Stimulated activated CD4-positive, alpha-beta T cell treated with anti-CD3 and anti-CD28 coated beads, TNF-alpha, amount 100 ng/mL, for 1 hour (primary cell): ENCODE data around the gene BAIAP2.
"Not testable (repeated sequence)": the region's sequence is repeated elsewhere in the genome, so short reads cannot be mapped to it uniquely, and the experiment has no call there.

Experiments
- DNase-seq, 3 donors: peaks; one replicate each; pipeline ENCODE4 v3.0.0-alpha.2; 2020; ENCODE audit warnings: low read depth in 3 of 3, low spot score in 1 of 3

BAIAP2 gene

GRCh38 chr17:81000631-81001357, 34.2 kb upstream of the BAIAP2 start:
- no peak for DNase-seq

- DNase-seq, result no peak
Observed at GRCh38 chr17:81002013-81002384, 33.0 kb upstream of the BAIAP2 start.

- no peak for DNase-seq
Observed at GRCh38 chr17:81002409-81003361, 32.3 kb upstream of the BAIAP2 start.

- DNase-seq, result no peak
Observed at GRCh38 chr17:81003711-81004475, 31.1 kb upstream of the BAIAP2 start.

GRCh38 chr17:81006891-81007290, 28.1 kb upstream of the BAIAP2 start:
- DNase-seq, result no peak

- no peak for DNase-seq
Observed at GRCh38 chr17:81008140-81008539, 26.8 kb upstream of the BAIAP2 start.

- no peak for DNase-seq
Observed at GRCh38 chr17:81009136-81009535, 25.8 kb upstream of the BAIAP2 start.

GRCh38 chr17:81010935-81011334, 24.0 kb upstream of the BAIAP2 start:
- no peak for DNase-seq

- DNase-seq, result no peak
Observed at GRCh38 chr17:81011951-81012350, 23.0 kb upstream of the BAIAP2 start.

GRCh38 chr17:81012574-81013447, 22.1 kb upstream of the BAIAP2 start:
- DNase-seq, result no peak

GRCh38 chr17:81013642-81014041, 21.3 kb upstream of the BAIAP2 start:
- no peak for DNase-seq

GRCh38 chr17:81015136-81015535, 19.8 kb upstream of the BAIAP2 start:
- DNase-seq, result no peak

GRCh38 chr17:81016575-81016974, 18.4 kb upstream of the BAIAP2 start:
- DNase-seq, result no peak

GRCh38 chr17:81017330-81017729, 17.6 kb upstream of the BAIAP2 start:
- DNase-seq, result not testable (repeated sequence)

GRCh38 chr17:81018044-81018802, 16.7 kb upstream of the BAIAP2 start:
- DNase-seq, result no peak

- DNase-seq, result no peak
Observed at GRCh38 chr17:81019563-81020442, 15.1 kb upstream of the BAIAP2 start.

- DNase-seq, result no peak
Observed at GRCh38 chr17:81020443-81020766, 14.5 kb upstream of the BAIAP2 start.

GRCh38 chr17:81020767-81021497, 14.0 kb upstream of the BAIAP2 start:
- no peak for DNase-seq
